GF-D8 (cell line): ENCODE results near the gene CFAP58.

ENCODE experiments used
- DNase-seq: peaks from one replicate; lab custom pipeline; 2025; lab: John Stamatoyannopoulos, UW

CFAP58 gene

GRCh38 chr10:104374591-104374990 is 21.0 kb downstream of the CFAP58 start:
- no peak for DNase-seq

- DNase-seq = no peak
These were observed 23.2 kb downstream of the CFAP58 start for GRCh38 chr10:104376784-104377300.

- no peak for DNase-seq
These were observed 26.7 kb downstream of the CFAP58 start for GRCh38 chr10:104380336-104380735.

GRCh38 chr10:104387130-104387888 is 33.7 kb downstream of the CFAP58 start:
- DNase-seq = no peak

GRCh38 chr10:104388830-104389229 is 35.2 kb downstream of the CFAP58 start:
- no peak for DNase-seq

GRCh38 chr10:104391150-104391968 is 37.7 kb downstream of the CFAP58 start:
- DNase-seq = no peak

GRCh38 chr10:104391969-104392296 is 38.3 kb downstream of the CFAP58 start:
- DNase-seq = no peak

- DNase-seq = no peak
These were observed 39.8 kb downstream of the CFAP58 start for GRCh38 chr10:104393387-104393786.

- DNase-seq = no peak
These were observed 42.9 kb downstream of the CFAP58 start for GRCh38 chr10:104396581-104396980.

- no peak for DNase-seq
These were observed 50.0 kb downstream of the CFAP58 start for GRCh38 chr10:104403636-104404035.

- no peak for DNase-seq
These were observed 53.4 kb downstream of the CFAP58 start for GRCh38 chr10:104406715-104407650.

- DNase-seq = no peak
These were observed 59.9 kb downstream of the CFAP58 start for GRCh38 chr10:104413528-104413927.

GRCh38 chr10:104415526-104416165 is 62.0 kb downstream of the CFAP58 start:
- no peak for DNase-seq

GRCh38 chr10:104416851-104417250 is 63.2 kb downstream of the CFAP58 start:
- no peak for DNase-seq

GRCh38 chr10:104417637-104418292 is 64.1 kb downstream of the CFAP58 start:
- DNase-seq = peak; percentile 69

- DNase-seq = no peak
These were observed 71.1 kb downstream of the CFAP58 start for GRCh38 chr10:104424719-104425118.

GRCh38 chr10:104427989-104428388 is 74.4 kb downstream of the CFAP58 start:
- DNase-seq = no peak

- DNase-seq = no peak
These were observed 76.2 kb downstream of the CFAP58 start for GRCh38 chr10:104429846-104430245.

- DNase-seq = no peak
These were observed 76.7 kb downstream of the CFAP58 start for GRCh38 chr10:104430360-104430759.

- no peak for DNase-seq
These were observed 80.0 kb downstream of the CFAP58 start for GRCh38 chr10:104433669-104434068.

GRCh38 chr10:104434601-104435000 is 81.0 kb downstream of the CFAP58 start:
- DNase-seq = no peak
